Ishikawa (cell line): ENCODE measurements around the gene C1orf56.

Source experiments
- CEBPB ChIP-seq: IDR thresholded peaks from 2 replicates; pipeline ENCODE4 v1.6.1; 2012
- CREB1 ChIP-seq: IDR thresholded peaks from 2 replicates; pipeline ENCODE4 v1.6.1; 2012; ENCODE audit warnings: low read depth
- EGR1 ChIP-seq: IDR thresholded peaks from 2 replicates; pipeline ENCODE4 v1.6.1; 2012
- EP300 ChIP-seq: IDR thresholded peaks from 2 replicates; pipeline ENCODE4 v1.6.1; 2012; ENCODE audit warnings: borderline replicate concordance
- FOXM1 ChIP-seq: IDR thresholded peaks from 2 replicates; pipeline ENCODE4 v1.6.1; 2012; ENCODE audit warnings: low read depth, borderline replicate concordance
- NFIC ChIP-seq: IDR thresholded peaks from 2 replicates; pipeline ENCODE4 v1.6.1; 2012
- RAD21 ChIP-seq: IDR thresholded peaks from 2 replicates; pipeline ENCODE4 v1.6.1; 2012; ENCODE audit warnings: low read depth
- TAF1 ChIP-seq: IDR thresholded peaks from 2 replicates; pipeline ENCODE4 v1.6.1; 2012; ENCODE audit warnings: low read depth, mild to moderate bottlenecking
- TCF12 ChIP-seq: IDR thresholded peaks from 2 replicates; pipeline ENCODE4 v1.6.1; 2012; ENCODE audit warnings: low read depth
- TEAD4 ChIP-seq: IDR thresholded peaks from 2 replicates; pipeline ENCODE4 v1.6.1; 2012
- USF1 ChIP-seq: IDR thresholded peaks from 2 replicates; pipeline ENCODE4 v1.6.1; 2012
- YY1 ChIP-seq: IDR thresholded peaks from 2 replicates; pipeline ENCODE4 v1.6.1; 2012; ENCODE audit warnings: low read depth
- ZBTB7A ChIP-seq: IDR thresholded peaks from 2 replicates; pipeline ENCODE4 v1.6.1; 2012; ENCODE audit warnings: low read depth
- TF ChIP-seq, protein P1 (sequence below): IDR thresholded peaks from 2 replicates; pipeline ENCODE4 v1.6.1; 2012; ENCODE audit warnings: low read depth, mild to moderate bottlenecking
- TF ChIP-seq, protein P2 (sequence below): IDR thresholded peaks from 2 replicates; pipeline ENCODE4 v1.6.1; 2012

Gene C1orf56

GRCh38 chr1:151012684-151013471 is 34.7 kb upstream of the C1orf56 start:
- TF ChIP-seq, protein P1, sequence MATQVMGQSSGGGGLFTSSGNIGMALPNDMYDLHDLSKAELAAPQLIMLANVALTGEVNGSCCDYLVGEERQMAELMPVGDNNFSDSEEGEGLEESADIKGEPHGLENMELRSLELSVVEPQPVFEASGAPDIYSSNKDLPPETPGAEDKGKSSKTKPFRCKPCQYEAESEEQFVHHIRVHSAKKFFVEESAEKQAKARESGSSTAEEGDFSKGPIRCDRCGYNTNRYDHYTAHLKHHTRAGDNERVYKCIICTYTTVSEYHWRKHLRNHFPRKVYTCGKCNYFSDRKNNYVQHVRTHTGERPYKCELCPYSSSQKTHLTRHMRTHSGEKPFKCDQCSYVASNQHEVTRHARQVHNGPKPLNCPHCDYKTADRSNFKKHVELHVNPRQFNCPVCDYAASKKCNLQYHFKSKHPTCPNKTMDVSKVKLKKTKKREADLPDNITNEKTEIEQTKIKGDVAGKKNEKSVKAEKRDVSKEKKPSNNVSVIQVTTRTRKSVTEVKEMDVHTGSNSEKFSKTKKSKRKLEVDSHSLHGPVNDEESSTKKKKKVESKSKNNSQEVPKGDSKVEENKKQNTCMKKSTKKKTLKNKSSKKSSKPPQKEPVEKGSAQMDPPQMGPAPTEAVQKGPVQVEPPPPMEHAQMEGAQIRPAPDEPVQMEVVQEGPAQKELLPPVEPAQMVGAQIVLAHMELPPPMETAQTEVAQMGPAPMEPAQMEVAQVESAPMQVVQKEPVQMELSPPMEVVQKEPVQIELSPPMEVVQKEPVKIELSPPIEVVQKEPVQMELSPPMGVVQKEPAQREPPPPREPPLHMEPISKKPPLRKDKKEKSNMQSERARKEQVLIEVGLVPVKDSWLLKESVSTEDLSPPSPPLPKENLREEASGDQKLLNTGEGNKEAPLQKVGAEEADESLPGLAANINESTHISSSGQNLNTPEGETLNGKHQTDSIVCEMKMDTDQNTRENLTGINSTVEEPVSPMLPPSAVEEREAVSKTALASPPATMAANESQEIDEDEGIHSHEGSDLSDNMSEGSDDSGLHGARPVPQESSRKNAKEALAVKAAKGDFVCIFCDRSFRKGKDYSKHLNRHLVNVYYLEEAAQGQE: no peak
- no peak for TF ChIP-seq EGR1
- no peak for TF ChIP-seq TCF12
- no peak for TF ChIP-seq FOXM1
- no peak for TF ChIP-seq CEBPB
- TF ChIP-seq CREB1: no peak

DNA sequence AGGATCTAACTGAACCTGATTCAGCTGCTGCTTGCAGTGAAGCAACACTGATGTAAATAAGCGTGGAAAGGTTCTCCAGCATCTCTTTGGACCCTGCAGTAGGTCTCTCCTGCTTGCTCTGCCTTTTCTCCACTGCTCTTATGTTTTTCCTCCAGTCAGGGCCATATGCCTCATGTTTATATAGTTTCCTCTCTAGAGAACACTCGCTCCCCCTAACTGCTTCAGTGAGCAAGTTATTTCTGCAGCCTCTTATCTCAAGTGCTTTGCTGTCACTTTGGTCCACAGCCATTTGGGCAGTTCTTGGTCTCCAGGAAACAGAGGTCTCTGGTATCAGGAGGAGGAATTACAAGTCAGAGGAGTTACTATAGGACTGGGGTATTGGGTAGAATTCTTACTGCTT is 34.0 kb upstream of the C1orf56 start:
- TF ChIP-seq, protein P2, sequence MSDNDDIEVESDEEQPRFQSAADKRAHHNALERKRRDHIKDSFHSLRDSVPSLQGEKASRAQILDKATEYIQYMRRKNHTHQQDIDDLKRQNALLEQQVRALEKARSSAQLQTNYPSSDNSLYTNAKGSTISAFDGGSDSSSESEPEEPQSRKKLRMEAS: no peak
- TF ChIP-seq FOXM1 (no peak), CEBPB (no peak), USF1 (no peak), CREB1 (no peak), EP300 (no peak), YY1 (no peak), RAD21 (no peak), ZBTB7A (no peak), TEAD4 (no peak), EGR1 (no peak), NFIC (no peak), TAF1 (no peak), TCF12 (no peak)
- TF ChIP-seq, protein P1: no peak

- TF ChIP-seq, protein P2: no peak
- TF ChIP-seq RAD21 (peak; percentile 85), YY1 (0 out of 2 replicates have a peak, but pooled peaks have one; percentile 17), CREB1 (no peak), EP300 (no peak), TAF1 (no peak)
Measured at GRCh38 chr1:151024540-151025146, 22.9 kb upstream of the C1orf56 start.

- TF ChIP-seq EP300 (no peak), USF1 (no peak), NFIC (no peak), TEAD4 (no peak), YY1 (no peak), TCF12 (no peak), EGR1 (no peak), CREB1 (no peak), TAF1 (no peak), ZBTB7A (no peak)
- TF ChIP-seq, protein P2: no peak
Measured at GRCh38 chr1:151026460-151026859, 21.1 kb upstream of the C1orf56 start.

- TF ChIP-seq CREB1 (no peak), TCF12 (no peak), YY1 (no peak), FOXM1 (no peak), USF1 (no peak), NFIC (no peak)
- TF ChIP-seq, protein P1: no peak
Measured at GRCh38 chr1:151032164-151032563, 15.4 kb upstream of the C1orf56 start.
